K562 (cell line): ENCODE results near the gene TNFSF9. TPM values are rescaled to one million over a fixed set of nuclear protein-coding genes. Genes with fewer than 3 reads are reported as not detected.
"Not testable (repeated sequence)": the region's sequence is repeated elsewhere in the genome, so short reads cannot be mapped to it uniquely, and the experiment has no call there.

Experiments
- ATAC-seq: fragments of 200-7000 bp; cut with Tn5 transposase; 3 replicates; pipeline ENCODE4 v1.9.1; 2020; ENCODE audit warnings: moderate library complexity
- BruUV-seq: library from RNA; stranded (reverse); fragments of 400-500 nt; replicated peaks from 2 replicates; lab custom pipeline; 2021; lab: Mats Ljungman, UMichigan
- CTCF ChIA-PET: fragments of 300-600 bp; formaldehyde crosslinking; extraction: SDS; loops from one replicate; lab custom pipeline; 2021; ENCODE audit warnings: low intra/inter-chr PET ratio; lab: Yijun Ruan, JAX
- POLR2A ChIA-PET: fragments of 300-600, 350-650 bp; sonication (Branson Sonifier 250); formaldehyde crosslinking; extraction: SDS; loops from one replicate; lab custom pipeline; 2021; ENCODE audit warnings: antibody characterized with exemption, inconsistent platforms; lab: Yijun Ruan, JAX
- DNase-seq, 4 experiments: peaks; one replicate each; pipeline versions ENCODE4 v3.0.0 to v3.0.0-alpha.2; 2011 to 2018; ENCODE audit warnings: low spot score in 3 of 4, mixed read lengths in 3 of 4; ENCODE audit errors: extremely low read depth in 1 of 4
- FAIRE-seq: peaks from 2 replicates; lab custom pipeline; 2011; peaks lifted over from hg19 to GRCh38; lab: Jason Lieb, UNC
- H2AFZ ChIP-seq: 2 replicates; pipeline ENCODE4 v1.6.0; 2011; ENCODE audit warnings: low read depth, low read length, control low read depth, inconsistent platforms
- H3K27ac ChIP-seq: fragments of 200-600 bp; 3 replicates; pipeline ENCODE4 v1.8.0; 2011; ENCODE audit warnings: low read depth, mild to moderate bottlenecking, control low read depth, inconsistent platforms, low read length, moderate library complexity, mixed read lengths; ENCODE audit errors: extremely low read depth
- H3K27me3 ChIP-seq, 2 experiments: fragments of 300-600 bp in 1 of 2; 2 replicates in 1 of 2; 3 replicates in 1 of 2; pipeline versions ENCODE4 v1.6.0 to v1.8.0; 2011; ENCODE audit warnings: inconsistent platforms in 2 of 2, low read length in 2 of 2, mild to moderate bottlenecking in 1 of 2, mixed read lengths in 1 of 2, moderate library complexity in 1 of 2; ENCODE audit not compliant: control insufficient read depth in 2 of 2, insufficient read depth in 2 of 2
- H3K36me3 ChIP-seq: fragments of 300-600 bp; 3 replicates; pipeline ENCODE4 v1.8.0; 2011; ENCODE audit warnings: mild to moderate bottlenecking, low read length, inconsistent platforms; ENCODE audit not compliant: control insufficient read depth, insufficient read depth
- H3K4me1 ChIP-seq, 2 experiments: fragments of 200-600 bp in 1 of 2; replicated peaks in 1 of 2; 2 replicates in 1 of 2; 3 replicates in 1 of 2; pipeline versions ENCODE4 v1.5.1 to v1.8.0; 2011; ENCODE audit warnings: inconsistent platforms in 2 of 2, low read length in 2 of 2, mild to moderate bottlenecking in 1 of 2, mixed read lengths in 1 of 2, moderate library complexity in 1 of 2; ENCODE audit not compliant: control insufficient read depth in 2 of 2, insufficient read depth in 2 of 2
- H3K4me2 ChIP-seq: 2 replicates; pipeline ENCODE4 v1.6.1; 2011; ENCODE audit warnings: low read length, control low read depth, inconsistent platforms, mixed read lengths; ENCODE audit not compliant: insufficient read depth
- H3K4me3 ChIP-seq: fragments of 200-600 bp; sonication (generic), shearing (Covaris generic); 2 replicates; pipeline ENCODE4 v1.5.1; 2016; ENCODE audit warnings: control low read depth, inconsistent platforms
- H3K79me2 ChIP-seq: fragments of 200-600 bp; 3 replicates; pipeline ENCODE4 v1.8.0; 2011; ENCODE audit warnings: low read length, inconsistent platforms; ENCODE audit not compliant: control insufficient read depth, insufficient read depth
- H3K9ac ChIP-seq, 2 experiments: 2 replicates each; pipeline versions ENCODE4 v1.6.0 to v1.6.1; 2011; ENCODE audit warnings: low read depth in 2 of 2, low read length in 2 of 2, control low read depth in 1 of 2, inconsistent platforms in 1 of 2, mild to moderate bottlenecking in 1 of 2, mixed read lengths in 1 of 2; ENCODE audit not compliant: insufficient read depth in 1 of 2
- H3K9me1 ChIP-seq: one replicate; pipeline ENCODE4 v1.6.0; 2011; ENCODE audit warnings: inconsistent platforms, mild to moderate bottlenecking, low read length, moderate library complexity; ENCODE audit not compliant: control insufficient read depth, insufficient read depth
- H3K9me3 ChIP-seq: replicated peaks from 2 replicates; pipeline ENCODE4 v1.5.1; 2011; ENCODE audit warnings: low read depth, low read length, inconsistent platforms; ENCODE audit not compliant: control insufficient read depth, insufficient read depth
- H4K20me1 ChIP-seq: replicated peaks from 2 replicates; pipeline ENCODE4 v1.6.1; 2011; ENCODE audit warnings: low read length, inconsistent platforms, mixed read lengths; ENCODE audit not compliant: control insufficient read depth, insufficient read depth
- CEBPB ChIP-seq: fragments of 450-650 bp; IDR thresholded peaks from 2 replicates; pipeline ENCODE4 v1.6.1; 2016; ENCODE audit warnings: missing genetic modification characterization, missing compliant biosample characterization
- GABPB1 ChIP-seq: sonication (generic); formaldehyde crosslinking; IDR thresholded peaks from 2 replicates; pipeline ENCODE4 v1.8.0; 2022; ENCODE audit warnings: mild to moderate bottlenecking, missing genetic modification reagents
- PHB2 ChIP-seq: fragments of 450-650 bp; IDR thresholded peaks from 2 replicates; pipeline ENCODE4 v1.6.1; 2017; ENCODE audit warnings: low read depth
- WGBS: fragments of 100-300 bp; shearing (Covaris generic); methylation state at CpG from one replicate; pipeline ENCODE4 v1.1.6; 2016; ENCODE audit warnings: low coverage, mixed read lengths; ENCODE audit not compliant: insufficient coverage; ENCODE audit errors: missing lambda C conversion rate; 5-methylcytosine and 5-hydroxymethylcytosine counted together
- in situ Hi-C: fragments of 300-500 bp; cut with MboI; formaldehyde crosslinking; loops from 4 replicates; pipeline ENCODE4 v1.15.0; 2018; ENCODE audit warnings: inconsistent platforms, mixed read lengths
- intact Hi-C: fragments of 100-400 bp; cut with micrococcal nuclease; formaldehyde crosslinking; loops from 2 replicates; pipeline ENCODE4 v1.14.2; 2022
- polyA plus RNA-seq, 8 experiments: library from polyadenylated mRNA; depleted of rRNA in 4 of 8; stranded (reverse) in 5 of 8; unstranded in 3 of 8; fragments of >200 nt; fragmentation: Nextera tagmentation in 2 of 8; fragmentation: Illumina TruSeq in 1 of 8; extraction: Ambion mirVana in 2 of 8; extraction: Trizol in 1 of 8; gene quantifications; 2 replicates each; pipeline versions ENCODE4 v1.2.1 to v1.2.3, GENCODE V29; 2011 to 2014; ENCODE audit warnings: inconsistent platforms in 1 of 8, missing spikeins in 1 of 8
- total RNA-seq, 7 experiments: library from RNA; depleted of rRNA in 6 of 7; stranded (reverse); fragments of >200 nt in 6 of 7; fragmentation: Illumina TruSeq in 2 of 7; extraction: Trizol in 2 of 7; gene quantifications; 2 replicates each; pipeline versions ENCODE4 v1.2.1 to v1.2.3, GENCODE V29; 2011 to 2021; ENCODE audit warnings: low replicate concordance in 1 of 7
- TF ChIP-seq, protein P1 (sequence below): fragments of 450-650 bp; IDR thresholded peaks from 2 replicates; pipeline ENCODE4 v1.6.1; 2016; ENCODE audit warnings: mild to moderate bottlenecking, moderate library complexity

The TNFSF9 gene
- total and polyA plus RNA-seq, 9 of the 15 experiments (the other 6 are each of a cell fraction or from before 2014, with no cell fraction given), result 1.4 to 17.9 (median 6.5) TPM

DNA sequence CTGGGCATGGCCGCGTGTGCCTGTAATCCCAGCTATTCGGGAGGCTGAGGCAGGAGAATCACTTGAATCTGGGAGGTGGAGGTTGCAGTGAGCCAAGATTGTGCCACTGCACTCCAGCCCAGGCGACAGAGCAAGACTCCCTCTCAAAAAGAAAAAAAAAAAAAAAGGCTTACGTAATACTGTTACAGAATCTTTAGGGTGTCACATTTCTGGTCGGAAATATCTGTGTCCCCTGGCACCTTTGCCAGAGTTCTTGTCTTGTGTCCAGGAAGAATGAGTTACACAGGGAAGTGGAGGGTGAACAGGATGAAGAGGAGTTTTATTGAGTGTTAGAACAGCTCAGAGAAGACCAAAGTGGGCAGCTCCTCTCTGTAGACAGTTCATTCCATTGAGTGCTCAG lies 19.9 kb downstream of the TNFSF9 start:
- TF ChIP-seq CEBPB (tag), result peak; percentile 68
- H3K27ac ChIP-seq, H3K79me2 ChIP-seq, in situ Hi-C loops, DNase-seq, intact Hi-C loops, BruUV-seq, FAIRE-seq, H3K9me3 ChIP-seq, H3K4me2 ChIP-seq, H3K4me3 ChIP-seq, CTCF ChIA-PET, ATAC-seq, H3K36me3 ChIP-seq, H3K9ac ChIP-seq, H4K20me1 ChIP-seq, H3K27me3 ChIP-seq, H3K9me1 ChIP-seq: not testable (repeated sequence)
- 42% methylated on average over 6 of the region's 6 CpGs for WGBS
- H3K4me1 ChIP-seq, result peaks cover 0 to 16% of the 10 kb centered on the region in 2 experiments; a peak in 3 of 5 replicates
- H2AFZ ChIP-seq, result peak overlapping the region; percentile 65
- POLR2A ChIA-PET, result interaction anchor here (1.0 to 2.8 kb wide), 4 partner anchors 10 to 18 kb away, joined by 3 to 14 read pairs (median 4); no protein-coding TSS in a partner anchor

DNA sequence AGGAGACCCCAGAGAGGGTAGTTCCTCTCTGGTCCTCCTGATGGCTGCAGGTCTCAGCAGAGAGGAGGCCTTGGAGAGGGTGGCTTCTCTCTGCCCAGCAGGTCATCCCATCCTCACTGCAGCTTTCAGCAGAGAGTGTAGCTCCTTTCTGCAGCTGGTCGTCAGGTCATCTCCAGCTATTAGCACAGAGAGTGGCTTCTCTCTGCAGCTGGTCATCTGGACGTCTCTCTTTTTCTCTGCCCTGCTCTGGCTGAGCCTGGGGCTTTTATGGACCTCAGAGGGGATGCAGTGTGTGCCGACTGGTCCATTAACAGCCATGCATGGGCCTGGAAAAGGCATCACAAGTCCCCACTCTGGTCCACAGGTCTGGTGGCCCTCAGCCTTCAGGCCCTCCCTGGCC lies 20.3 kb downstream of the TNFSF9 start:
- Histone ChIP-seq H2AFZ (peak overlapping the region; percentile 65), H3K9ac (no peak overlapping the region), H3K27ac (no peak overlapping the region), H3K4me1 (peaks cover 0 to 17% of the 10 kb centered on the region in 2 experiments; a peak in 3 of 5 replicates), H3K36me3 (no peaks in the 10 kb centered on the region), H3K9me3 (0 out of 2 replicates have a peak, but pooled peaks cover 2% of the 10 kb centered on the region), H3K79me2 (no peaks in the 10 kb centered on the region), H3K4me3 (no peak overlapping the region), H4K20me1 (no peaks in the 10 kb centered on the region), H3K27me3 (no peaks in the 10 kb centered on the region), H3K4me2 (no peak overlapping the region), H3K9me1 (no peaks in the 10 kb centered on the region)
- BruUV-seq, result no TSS peak
- POLR2A ChIA-PET, result interaction anchor here (1.0 to 2.8 kb wide), 4 partner anchors 10 to 18 kb away, joined by 3 to 14 read pairs (median 4); no protein-coding TSS in a partner anchor
- WGBS, result 40% methylated on average over 2 of the region's 3 CpGs
- CTCF ChIA-PET, result no interaction called here
- in situ Hi-C loops (no loop called here), intact Hi-C loops (no loop called here)
- FAIRE-seq, result no peak
- DNase-seq, result no peak
- TF ChIP-seq, protein P1, sequence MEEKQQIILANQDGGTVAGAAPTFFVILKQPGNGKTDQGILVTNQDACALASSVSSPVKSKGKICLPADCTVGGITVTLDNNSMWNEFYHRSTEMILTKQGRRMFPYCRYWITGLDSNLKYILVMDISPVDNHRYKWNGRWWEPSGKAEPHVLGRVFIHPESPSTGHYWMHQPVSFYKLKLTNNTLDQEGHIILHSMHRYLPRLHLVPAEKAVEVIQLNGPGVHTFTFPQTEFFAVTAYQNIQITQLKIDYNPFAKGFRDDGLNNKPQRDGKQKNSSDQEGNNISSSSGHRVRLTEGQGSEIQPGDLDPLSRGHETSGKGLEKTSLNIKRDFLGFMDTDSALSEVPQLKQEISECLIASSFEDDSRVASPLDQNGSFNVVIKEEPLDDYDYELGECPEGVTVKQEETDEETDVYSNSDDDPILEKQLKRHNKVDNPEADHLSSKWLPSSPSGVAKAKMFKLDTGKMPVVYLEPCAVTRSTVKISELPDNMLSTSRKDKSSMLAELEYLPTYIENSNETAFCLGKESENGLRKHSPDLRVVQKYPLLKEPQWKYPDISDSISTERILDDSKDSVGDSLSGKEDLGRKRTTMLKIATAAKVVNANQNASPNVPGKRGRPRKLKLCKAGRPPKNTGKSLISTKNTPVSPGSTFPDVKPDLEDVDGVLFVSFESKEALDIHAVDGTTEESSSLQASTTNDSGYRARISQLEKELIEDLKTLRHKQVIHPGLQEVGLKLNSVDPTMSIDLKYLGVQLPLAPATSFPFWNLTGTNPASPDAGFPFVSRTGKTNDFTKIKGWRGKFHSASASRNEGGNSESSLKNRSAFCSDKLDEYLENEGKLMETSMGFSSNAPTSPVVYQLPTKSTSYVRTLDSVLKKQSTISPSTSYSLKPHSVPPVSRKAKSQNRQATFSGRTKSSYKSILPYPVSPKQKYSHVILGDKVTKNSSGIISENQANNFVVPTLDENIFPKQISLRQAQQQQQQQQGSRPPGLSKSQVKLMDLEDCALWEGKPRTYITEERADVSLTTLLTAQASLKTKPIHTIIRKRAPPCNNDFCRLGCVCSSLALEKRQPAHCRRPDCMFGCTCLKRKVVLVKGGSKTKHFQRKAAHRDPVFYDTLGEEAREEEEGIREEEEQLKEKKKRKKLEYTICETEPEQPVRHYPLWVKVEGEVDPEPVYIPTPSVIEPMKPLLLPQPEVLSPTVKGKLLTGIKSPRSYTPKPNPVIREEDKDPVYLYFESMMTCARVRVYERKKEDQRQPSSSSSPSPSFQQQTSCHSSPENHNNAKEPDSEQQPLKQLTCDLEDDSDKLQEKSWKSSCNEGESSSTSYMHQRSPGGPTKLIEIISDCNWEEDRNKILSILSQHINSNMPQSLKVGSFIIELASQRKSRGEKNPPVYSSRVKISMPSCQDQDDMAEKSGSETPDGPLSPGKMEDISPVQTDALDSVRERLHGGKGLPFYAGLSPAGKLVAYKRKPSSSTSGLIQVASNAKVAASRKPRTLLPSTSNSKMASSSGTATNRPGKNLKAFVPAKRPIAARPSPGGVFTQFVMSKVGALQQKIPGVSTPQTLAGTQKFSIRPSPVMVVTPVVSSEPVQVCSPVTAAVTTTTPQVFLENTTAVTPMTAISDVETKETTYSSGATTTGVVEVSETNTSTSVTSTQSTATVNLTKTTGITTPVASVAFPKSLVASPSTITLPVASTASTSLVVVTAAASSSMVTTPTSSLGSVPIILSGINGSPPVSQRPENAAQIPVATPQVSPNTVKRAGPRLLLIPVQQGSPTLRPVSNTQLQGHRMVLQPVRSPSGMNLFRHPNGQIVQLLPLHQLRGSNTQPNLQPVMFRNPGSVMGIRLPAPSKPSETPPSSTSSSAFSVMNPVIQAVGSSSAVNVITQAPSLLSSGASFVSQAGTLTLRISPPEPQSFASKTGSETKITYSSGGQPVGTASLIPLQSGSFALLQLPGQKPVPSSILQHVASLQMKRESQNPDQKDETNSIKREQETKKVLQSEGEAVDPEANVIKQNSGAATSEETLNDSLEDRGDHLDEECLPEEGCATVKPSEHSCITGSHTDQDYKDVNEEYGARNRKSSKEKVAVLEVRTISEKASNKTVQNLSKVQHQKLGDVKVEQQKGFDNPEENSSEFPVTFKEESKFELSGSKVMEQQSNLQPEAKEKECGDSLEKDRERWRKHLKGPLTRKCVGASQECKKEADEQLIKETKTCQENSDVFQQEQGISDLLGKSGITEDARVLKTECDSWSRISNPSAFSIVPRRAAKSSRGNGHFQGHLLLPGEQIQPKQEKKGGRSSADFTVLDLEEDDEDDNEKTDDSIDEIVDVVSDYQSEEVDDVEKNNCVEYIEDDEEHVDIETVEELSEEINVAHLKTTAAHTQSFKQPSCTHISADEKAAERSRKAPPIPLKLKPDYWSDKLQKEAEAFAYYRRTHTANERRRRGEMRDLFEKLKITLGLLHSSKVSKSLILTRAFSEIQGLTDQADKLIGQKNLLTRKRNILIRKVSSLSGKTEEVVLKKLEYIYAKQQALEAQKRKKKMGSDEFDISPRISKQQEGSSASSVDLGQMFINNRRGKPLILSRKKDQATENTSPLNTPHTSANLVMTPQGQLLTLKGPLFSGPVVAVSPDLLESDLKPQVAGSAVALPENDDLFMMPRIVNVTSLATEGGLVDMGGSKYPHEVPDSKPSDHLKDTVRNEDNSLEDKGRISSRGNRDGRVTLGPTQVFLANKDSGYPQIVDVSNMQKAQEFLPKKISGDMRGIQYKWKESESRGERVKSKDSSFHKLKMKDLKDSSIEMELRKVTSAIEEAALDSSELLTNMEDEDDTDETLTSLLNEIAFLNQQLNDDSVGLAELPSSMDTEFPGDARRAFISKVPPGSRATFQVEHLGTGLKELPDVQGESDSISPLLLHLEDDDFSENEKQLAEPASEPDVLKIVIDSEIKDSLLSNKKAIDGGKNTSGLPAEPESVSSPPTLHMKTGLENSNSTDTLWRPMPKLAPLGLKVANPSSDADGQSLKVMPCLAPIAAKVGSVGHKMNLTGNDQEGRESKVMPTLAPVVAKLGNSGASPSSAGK, result no peak
- no peak for TF ChIP-seq GABPB1 (CRISPR knock-in tag)
- TF ChIP-seq PHB2, result no peak
- ATAC-seq, result no peak; the same call in 2 of the 3 replicates
